Smooth muscle cell (in vitro differentiated cells): ENCODE measurements around the gene RFX2. TPM values are rescaled to one million over a fixed set of nuclear protein-coding genes. Genes with fewer than 3 reads are reported as not detected.

Source experiments
- DNase-seq: peaks from one replicate; lab custom pipeline; 2025; ENCODE audit not compliant: unreplicated experiment; lab: John Stamatoyannopoulos, UW
- H2AFZ ChIP-seq: fragments of 200-600 bp; sonication (generic); 2 replicates; pipeline ENCODE4 v1.6.0; 2016; ENCODE audit warnings: antibody characterized with exemption, low read depth, mild to moderate bottlenecking
- H3F3A ChIP-seq: fragments of 200-600 bp; sonication (generic); 2 replicates; pipeline ENCODE4 v1.6.0; 2017; ENCODE audit warnings: antibody characterized with exemption, low read depth
- H3K27ac ChIP-seq: fragments of 200-600 bp; sonication (generic); 2 replicates; pipeline ENCODE4 v1.5.1; 2016; ENCODE audit warnings: low read depth, mild to moderate bottlenecking
- H3K27me3 ChIP-seq: fragments of 200-600 bp; sonication (generic); 2 replicates; pipeline ENCODE4 v1.6.1; 2016; ENCODE audit warnings: low read depth, mild to moderate bottlenecking
- H3K36me3 ChIP-seq: fragments of 200-600 bp; sonication (generic); 2 replicates; pipeline ENCODE4 v1.5.1; 2016; ENCODE audit warnings: low read depth
- H3K4me1 ChIP-seq: fragments of 200-600 bp; sonication (generic); 2 replicates; pipeline ENCODE4 v1.5.1; 2016; ENCODE audit warnings: low read depth
- H3K4me2 ChIP-seq: fragments of 200-600 bp; sonication (generic); 2 replicates; pipeline ENCODE4 v1.6.0; 2016; ENCODE audit warnings: mild to moderate bottlenecking
- H3K4me3 ChIP-seq: fragments of 200-600 bp; sonication (generic); 2 replicates; pipeline ENCODE4 v1.5.1; 2016; ENCODE audit warnings: mild to moderate bottlenecking
- H3K79me2 ChIP-seq: fragments of 200-600 bp; sonication (generic); 2 replicates; pipeline ENCODE4 v1.6.0; 2016; ENCODE audit warnings: low read depth, mild to moderate bottlenecking
- H3K9ac ChIP-seq: fragments of 200-600 bp; sonication (generic); 2 replicates; pipeline ENCODE4 v1.6.0; 2016; ENCODE audit warnings: low read depth
- H3K9me3 ChIP-seq: fragments of 200-600 bp; sonication (generic); replicated peaks from 2 replicates; pipeline ENCODE4 v1.5.1; 2016; ENCODE audit warnings: low read depth
- H4K20me1 ChIP-seq: fragments of 200-600 bp; sonication (generic); 2 replicates; pipeline ENCODE4 v1.6.0; 2016; ENCODE audit warnings: low read depth
- CTCF ChIP-seq: fragments of 200-600 bp; sonication (generic); IDR thresholded peaks from 2 replicates; pipeline ENCODE4 v1.5.1; 2017; ENCODE audit warnings: borderline replicate concordance, mild to moderate bottlenecking, antibody characterized with exemption; ENCODE audit not compliant: insufficient read depth, poor library complexity, severe bottlenecking
- WGBS: methylation state at CpG from one replicate; pipeline ENCODE4 v1.1.7; 2016; ENCODE audit warnings: low lambda C conversion rate; 5-methylcytosine and 5-hydroxymethylcytosine counted together
- polyA plus RNA-seq: library from polyadenylated mRNA; unstranded; fragments of >200 nt; fragmentation: Nextera tagmentation; extraction: Ambion mirVana; gene quantifications from 2 replicates; pipeline ENCODE4 v1.2.1, GENCODE V29; 2016
- total RNA-seq: library from RNA; depleted of rRNA; stranded (reverse); fragments of >200 nt; gene quantifications from 2 replicates; pipeline ENCODE4 v1.2.3, GENCODE V29; 2014

Gene RFX2
- total and polyA plus RNA-seq, 2 experiments from 2014 or later, result 4.7 to 7.5 TPM

DNA sequence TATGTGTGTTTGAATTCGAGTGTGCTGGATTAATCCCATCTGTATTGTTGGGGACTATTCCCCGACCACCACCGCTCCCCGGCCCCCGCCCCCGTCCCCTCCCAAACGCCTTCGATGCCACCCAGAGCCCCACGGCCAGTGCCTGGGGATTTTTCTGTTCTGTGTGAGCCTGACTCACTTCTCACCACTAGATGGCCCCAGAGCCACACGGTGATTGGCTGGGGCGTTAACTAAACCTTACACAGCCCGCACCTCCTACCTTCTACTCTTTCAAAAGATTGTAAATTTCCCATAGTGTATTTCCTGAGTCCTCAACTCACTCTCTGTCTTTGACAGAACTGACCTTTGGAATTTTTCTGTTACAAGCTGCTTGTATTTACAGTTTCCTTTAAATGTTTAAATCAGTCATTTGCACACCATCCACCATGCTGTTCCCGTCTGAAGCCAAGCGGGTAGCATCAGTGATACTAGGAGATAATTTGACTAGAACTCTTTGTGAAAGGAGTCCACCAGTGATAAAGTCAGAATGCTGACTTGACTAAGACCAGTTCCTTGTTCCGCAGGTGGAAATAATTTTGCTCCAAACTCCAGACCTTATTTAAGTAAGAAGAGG, 61.4 kb downstream of the RFX2 start:
- H4K20me1 ChIP-seq, result no peaks in the 10 kb centered on the region
- peaks cover 5% of the 10 kb centered on the region for H3K27me3 ChIP-seq
- DNase-seq, result peak; percentile 19
- no peak overlapping the region for H3K27ac ChIP-seq
- H3K36me3 ChIP-seq, result no peaks in the 10 kb centered on the region
- H3K9me3 ChIP-seq, result no peaks in the 10 kb centered on the region
- no peaks in the 10 kb centered on the region for H3K79me2 ChIP-seq
- peak overlapping the region; percentile 29 for H2AFZ ChIP-seq
- H3K4me1 ChIP-seq, result no peaks in the 10 kb centered on the region
- TF ChIP-seq CTCF, result peak; percentile 86
- H3F3A ChIP-seq, result no peaks in the 10 kb centered on the region
- H3K9ac ChIP-seq, result no peak overlapping the region
- 17% methylated on average over 15 of the region's 15 CpGs for WGBS
- no peak overlapping the region for H3K4me3 ChIP-seq
- peak overlapping the region; percentile 68 for H3K4me2 ChIP-seq

- H3K9me3 ChIP-seq, result no peaks in the 10 kb centered on the region
- no peak for DNase-seq
- peak overlapping the region; percentile 68 for H3K4me2 ChIP-seq
- no peak overlapping the region for H3K9ac ChIP-seq
- H3K4me3 ChIP-seq, result no peak overlapping the region
- H4K20me1 ChIP-seq, result no peaks in the 10 kb centered on the region
- no peaks in the 10 kb centered on the region for H3K36me3 ChIP-seq
- no peak overlapping the region for H2AFZ ChIP-seq
- H3K27ac ChIP-seq, result no peak overlapping the region
- no peaks in the 10 kb centered on the region for H3K4me1 ChIP-seq
- no peak for TF ChIP-seq CTCF
- H3K27me3 ChIP-seq, result peaks cover 4% of the 10 kb centered on the region
- WGBS, result 31% methylated on average over 9 of the region's 9 CpGs
- H3F3A ChIP-seq, result no peaks in the 10 kb centered on the region
- H3K79me2 ChIP-seq, result no peaks in the 10 kb centered on the region
Measured at GRCh38 chr19:6048348-6048747, 62.0 kb downstream of the RFX2 start.

DNA sequence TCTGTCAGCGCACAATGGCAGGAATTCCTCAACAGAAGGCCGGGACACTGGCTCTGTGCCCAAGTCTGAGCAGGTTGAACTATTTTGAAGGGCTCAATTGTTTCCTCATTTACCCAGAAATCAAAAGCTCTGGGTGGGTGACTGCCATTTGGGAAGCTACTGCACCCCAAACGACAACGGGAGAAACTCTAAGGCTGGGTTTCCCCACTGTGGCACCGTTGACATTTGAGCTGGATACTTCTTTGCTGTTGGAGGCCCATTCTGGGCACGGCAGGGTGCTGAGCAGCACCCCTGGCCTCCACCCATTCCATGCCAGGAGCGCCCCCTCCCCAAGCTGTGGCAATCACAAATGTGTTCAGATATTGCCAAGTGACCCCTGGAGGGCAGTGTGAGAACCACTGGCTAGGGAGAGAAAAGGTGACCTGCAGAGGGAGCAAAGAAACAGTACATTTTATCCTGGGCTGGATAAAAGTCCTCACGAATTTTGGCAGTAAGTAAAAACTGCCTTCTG, 62.5 kb downstream of the RFX2 start:
- Histone ChIP-seq H3K4me2 (no peak overlapping the region), H3K9ac (no peak overlapping the region), H4K20me1 (no peaks in the 10 kb centered on the region), H3K27ac (no peak overlapping the region), H3K4me1 (no peaks in the 10 kb centered on the region), H3K36me3 (no peaks in the 10 kb centered on the region), H3K9me3 (no peaks in the 10 kb centered on the region), H3K4me3 (no peak overlapping the region), H3K27me3 (no peaks in the 10 kb centered on the region), H3K79me2 (no peaks in the 10 kb centered on the region), H3F3A (no peaks in the 10 kb centered on the region), H2AFZ (no peak overlapping the region)
- WGBS, result 53% methylated on average over 8 of the region's 8 CpGs
- no peak for DNase-seq
- peak; percentile 50 for TF ChIP-seq CTCF

- H3K9me3 ChIP-seq, result no peaks in the 10 kb centered on the region
- no peaks in the 10 kb centered on the region for H4K20me1 ChIP-seq
- H3F3A ChIP-seq, result no peaks in the 10 kb centered on the region
- WGBS, result 89% methylated on average over 18 of the region's 18 CpGs
- H3K27me3 ChIP-seq, result no peaks in the 10 kb centered on the region
- H3K79me2 ChIP-seq, result no peaks in the 10 kb centered on the region
- TF ChIP-seq CTCF, result no peak
- H3K4me2 ChIP-seq, result no peak overlapping the region
- no peak overlapping the region for H2AFZ ChIP-seq
- H3K4me1 ChIP-seq, result no peaks in the 10 kb centered on the region
- no peak overlapping the region for H3K9ac ChIP-seq
- no peak overlapping the region for H3K27ac ChIP-seq
- H3K4me3 ChIP-seq, result no peak overlapping the region
- DNase-seq, result no peak
- no peaks in the 10 kb centered on the region for H3K36me3 ChIP-seq
Measured at GRCh38 chr19:6047256-6047655, 63.0 kb downstream of the RFX2 start.
